Chondrocyte (in vitro differentiated cells): ENCODE data around the gene RNF111. TPM values are rescaled to one million over a fixed set of nuclear protein-coding genes. Genes with fewer than 3 reads are reported as not detected.
A peak's percentile ranks its signal among the peaks of the same experiment; 100 is the strongest.
"Not testable (repeated sequence)": the region's sequence is repeated elsewhere in the genome, so short reads cannot be mapped to it uniquely, and the experiment has no call there.

Experiments used
- DNase-seq: peaks from one replicate; pipeline ENCODE4 v3.0.0; 2021; ENCODE audit warnings: mixed read lengths, low spot score
- H3K27ac Mint-ChIP-seq: one replicate; pipeline ENCODE4 v1.8.0; 2021; ENCODE audit warnings: mild to moderate bottlenecking, moderate library complexity, mixed read lengths; ENCODE audit not compliant: unreplicated experiment
- H3K27me3 Mint-ChIP-seq: 2 replicates; pipeline ENCODE4 v1.8.0; 2021; ENCODE audit warnings: low read depth, mixed read lengths
- H3K36me3 Mint-ChIP-seq: 2 replicates; pipeline ENCODE4 v1.8.0; 2021; ENCODE audit warnings: low read depth, mixed read lengths
- H3K4me1 Mint-ChIP-seq: 2 replicates; pipeline ENCODE4 v1.8.0; 2021; ENCODE audit warnings: low read depth, mild to moderate bottlenecking, mixed read lengths
- H3K4me3 Mint-ChIP-seq: one replicate; pipeline ENCODE4 v1.8.0; 2021; ENCODE audit warnings: mild to moderate bottlenecking, moderate library complexity, mixed read lengths; ENCODE audit not compliant: unreplicated experiment
- H3K9me3 Mint-ChIP-seq: 2 replicates; pipeline ENCODE4 v1.8.0; 2021; ENCODE audit warnings: low read depth, mixed read lengths
- CTCF ChIP-seq: fragments of 200-600 bp; sonication (generic); IDR thresholded peaks from 2 replicates; pipeline ENCODE4 v1.5.0; 2021; ENCODE audit warnings: antibody characterized with exemption, mild to moderate bottlenecking, moderate library complexity
- total RNA-seq: library from RNA; stranded (reverse); gene quantifications from 3 replicates; pipeline ENCODE4 v1.2.1, GENCODE V29; 2021

RNF111 gene
- total RNA-seq, 1 donor from 2014 or later: 27.1 TPM

GRCh38 chr15:58987036-58987435 is 427 bp upstream of the RNF111 start:
- peak overlapping the region; percentile 97 for H3K27ac Mint-ChIP-seq
- peaks cover 4% of the 10 kb centered on the region for H3K36me3 Mint-ChIP-seq
- no peak for TF ChIP-seq CTCF
- H3K4me1 Mint-ChIP-seq: peaks cover 34% of the 10 kb centered on the region
- H3K27me3 Mint-ChIP-seq: peaks cover 18% of the 10 kb centered on the region
- no peaks in the 10 kb centered on the region for H3K9me3 Mint-ChIP-seq
- DNase-seq: no peak
- H3K4me3 Mint-ChIP-seq: peak overlapping the region; percentile 98

- Mint-ChIP-seq H3K4me1 (peaks cover 34% of the 10 kb centered on the region), H3K27ac (peak overlapping the region; percentile 97), H3K4me3 (peak overlapping the region; percentile 98), H3K27me3 (peaks cover 18% of the 10 kb centered on the region), H3K36me3 (peaks cover 4% of the 10 kb centered on the region), H3K9me3 (no peaks in the 10 kb centered on the region)
- DNase-seq: no peak
- TF ChIP-seq CTCF: no peak
Observed at GRCh38 chr15:58988006-58988785, 733 bp downstream of the RNF111 start.

GRCh38 chr15:58992181-58992580 is 4.7 kb downstream of the RNF111 start:
- Mint-ChIP-seq H3K27me3 (no peaks in the 10 kb centered on the region), H3K4me1 (peaks cover 41% of the 10 kb centered on the region), H3K27ac (no peak overlapping the region), H3K9me3 (no peaks in the 10 kb centered on the region), H3K4me3 (no peak overlapping the region), H3K36me3 (peaks cover 4% of the 10 kb centered on the region)
- no peak for TF ChIP-seq CTCF
- no peak for DNase-seq

- peak overlapping the region; percentile 8 for H3K27ac Mint-ChIP-seq
- H3K4me3 Mint-ChIP-seq: no peak overlapping the region
- no peak for TF ChIP-seq CTCF
- H3K9me3 Mint-ChIP-seq: no peaks in the 10 kb centered on the region
- DNase-seq: no peak
- peaks cover 4% of the 10 kb centered on the region for H3K36me3 Mint-ChIP-seq
- peaks cover 31% of the 10 kb centered on the region for H3K4me1 Mint-ChIP-seq
- no peaks in the 10 kb centered on the region for H3K27me3 Mint-ChIP-seq
Observed at GRCh38 chr15:58994906-58995453, 7.5 kb downstream of the RNF111 start.

- DNase-seq: no peak
- Mint-ChIP-seq H3K27me3 (no peaks in the 10 kb centered on the region), H3K9me3 (no peaks in the 10 kb centered on the region), H3K4me3 (no peak overlapping the region), H3K36me3 (peaks cover 2% of the 10 kb centered on the region), H3K4me1 (peaks cover 18% of the 10 kb centered on the region), H3K27ac (no peak overlapping the region)
- no peak for TF ChIP-seq CTCF
Observed at GRCh38 chr15:58999694-59000093, 12.2 kb downstream of the RNF111 start.

GRCh38 chr15:59000251-59000650 is 12.8 kb downstream of the RNF111 start:
- not testable (repeated sequence) for H3K27me3 Mint-ChIP-seq, H3K27ac Mint-ChIP-seq, H3K9me3 Mint-ChIP-seq, H3K36me3 Mint-ChIP-seq, H3K4me3 Mint-ChIP-seq, DNase-seq
- H3K4me1 Mint-ChIP-seq: peaks cover 17% of the 10 kb centered on the region
